ENCODE results near the gene PAQR3.
"Not testable (repeated sequence)": the region's sequence is repeated elsewhere in the genome, so short reads cannot be mapped to it uniquely, and the experiment has no call there.

Gene PAQR3

GRCh38 chr4:78945651-78946179, 6.5 kb upstream of the PAQR3 start:
- no peak overlapping the region for H3K27ac Mint-ChIP-seq
- no peaks in the 10 kb centered on the region for H3K4me1 Mint-ChIP-seq
- H3K27me3 Mint-ChIP-seq: peaks cover 7 to 8% of the 10 kb centered on the region in 2 donors
- ATAC-seq (replicated peaks) (no peak), DNase-seq (no peak)
- H3K4me3 Mint-ChIP-seq: no peak overlapping the region
- H3K36me3 Mint-ChIP-seq: no peaks in the 10 kb centered on the region
- no peaks in the 10 kb centered on the region for H3K9me3 Mint-ChIP-seq

GRCh38 chr4:78944381-78944780, 5.1 kb upstream of the PAQR3 start:
- H3K4me3 Mint-ChIP-seq: no peak overlapping the region
- H3K36me3 Mint-ChIP-seq: no peaks in the 10 kb centered on the region
- H3K9me3 Mint-ChIP-seq: no peaks in the 10 kb centered on the region
- peaks cover 7 to 8% of the 10 kb centered on the region in 2 donors for H3K27me3 Mint-ChIP-seq
- ATAC-seq (replicated peaks) (no peak), DNase-seq (no peak)
- H3K4me1 Mint-ChIP-seq: peaks cover 0 to 3% of the 10 kb centered on the region in 2 donors
- no peak overlapping the region for H3K27ac Mint-ChIP-seq

- no peaks in the 10 kb centered on the region for H3K36me3 Mint-ChIP-seq
- H3K4me3 Mint-ChIP-seq: no peak overlapping the region
- H3K27ac Mint-ChIP-seq: no peak overlapping the region
- no peaks in the 10 kb centered on the region for H3K9me3 Mint-ChIP-seq
- no peak for ATAC-seq (replicated peaks)
- peaks cover 6 to 14% of the 10 kb centered on the region in 2 donors for H3K4me1 Mint-ChIP-seq
- no peaks in the 10 kb centered on the region for H3K27me3 Mint-ChIP-seq
- DNase-seq: no peak
These were observed 1.5 kb upstream of the PAQR3 start for GRCh38 chr4:78940752-78941151.

GRCh38 chr4:78939667-78940008, 400 bp upstream of the PAQR3 start:
- H3K4me1 Mint-ChIP-seq: peaks cover 6 to 14% of the 10 kb centered on the region in 2 donors
- H3K9me3 Mint-ChIP-seq: no peaks in the 10 kb centered on the region
- no peaks in the 10 kb centered on the region for H3K27me3 Mint-ChIP-seq
- H3K36me3 Mint-ChIP-seq: no peaks in the 10 kb centered on the region
- H3K4me3 Mint-ChIP-seq: peak overlapping the region; percentile 79 to 98
- ATAC-seq (replicated peaks): peak in 1 of 2 donors; percentile 19
- no peak for DNase-seq
- H3K27ac Mint-ChIP-seq: peak overlapping the region; percentile 48

GRCh38 chr4:78938474-78938867, 767 bp downstream of the PAQR3 start:
- peak overlapping the region; percentile 98 for H3K4me3 Mint-ChIP-seq
- H3K4me1 Mint-ChIP-seq: peaks cover 6 to 14% of the 10 kb centered on the region in 2 donors
- no peaks in the 10 kb centered on the region for H3K9me3 Mint-ChIP-seq
- ATAC-seq (replicated peaks) (peak in 1 of 2 donors; percentile 1), DNase-seq (no peak)
- no peaks in the 10 kb centered on the region for H3K27me3 Mint-ChIP-seq
- peaks cover 2 to 6% of the 10 kb centered on the region in 2 donors for H3K36me3 Mint-ChIP-seq
- H3K27ac Mint-ChIP-seq: peak overlapping the region; percentile 93

GRCh38 chr4:78937837-78938236, 1.4 kb downstream of the PAQR3 start:
- Mint-ChIP-seq H3K4me3 (no peak overlapping the region), H3K4me1 (peaks cover 6 to 14% of the 10 kb centered on the region in 2 donors), H3K27ac (no peak overlapping the region), H3K27me3 (no peaks in the 10 kb centered on the region), H3K36me3 (peaks cover 2 to 6% of the 10 kb centered on the region in 2 donors), H3K9me3 (no peaks in the 10 kb centered on the region)
- DNase-seq (no peak), ATAC-seq (replicated peaks) (no peak)

GRCh38 chr4:78936989-78937388, 2.2 kb downstream of the PAQR3 start:
- H3K27ac Mint-ChIP-seq: no peak overlapping the region

GRCh38 chr4:78930016-78930629, 9.1 kb downstream of the PAQR3 start:
- Mint-ChIP-seq H3K27me3 (no peaks in the 10 kb centered on the region), H3K9me3 (no peaks in the 10 kb centered on the region), H3K27ac (no peak overlapping the region), H3K4me1 (no peaks in the 10 kb centered on the region), H3K4me3 (no peak overlapping the region), H3K36me3 (peaks cover 24 to 39% of the 10 kb centered on the region in 2 donors)
- ATAC-seq (replicated peaks) (no peak), DNase-seq (no peak)

More at GRCh38 chr4:78936989-78937388, 2.2 kb downstream of the PAQR3 start:
- Mint-ChIP-seq H3K36me3 (peaks cover 5 to 6% of the 10 kb centered on the region in 2 donors), H3K4me1 (peaks cover 6 to 14% of the 10 kb centered on the region in 2 donors), H3K27me3 (no peaks in the 10 kb centered on the region), H3K4me3 (no peak overlapping the region), H3K9me3 (no peaks in the 10 kb centered on the region)
- DNase-seq (no peak), ATAC-seq (replicated peaks) (no peak)

- no peak for DNase-seq
- no peak for ATAC-seq (replicated peaks)
- Mint-ChIP-seq H3K4me1 (peaks cover 0 to 1% of the 10 kb centered on the region in 2 donors), H3K27ac (no peak overlapping the region), H3K27me3 (no peaks in the 10 kb centered on the region), H3K9me3 (no peaks in the 10 kb centered on the region), H3K36me3 (peaks cover 22 to 33% of the 10 kb centered on the region in 2 donors), H3K4me3 (no peak overlapping the region)
These were observed 10.4 kb downstream of the PAQR3 start for GRCh38 chr4:78928835-78929234.

- Mint-ChIP-seq H3K4me3 (no peak overlapping the region), H3K27me3 (no peaks in the 10 kb centered on the region), H3K36me3 (peaks cover 25 to 33% of the 10 kb centered on the region in 2 donors), H3K4me1 (peaks cover 0 to 6% of the 10 kb centered on the region in 2 donors), H3K9me3 (no peaks in the 10 kb centered on the region), H3K27ac (no peak overlapping the region)
- DNase-seq (no peak), ATAC-seq (replicated peaks) (no peak)
These were observed 12.4 kb downstream of the PAQR3 start for GRCh38 chr4:78926826-78927225.

GRCh38 chr4:78923464-78924312, 15.6 kb downstream of the PAQR3 start:
- Mint-ChIP-seq H3K9me3 (no peaks in the 10 kb centered on the region), H3K27ac (no peak overlapping the region), H3K27me3 (no peaks in the 10 kb centered on the region), H3K4me3 (no peak overlapping the region), H3K4me1 (peaks cover 0 to 6% of the 10 kb centered on the region in 2 donors), H3K36me3 (peaks cover 16 to 19% of the 10 kb centered on the region in 2 donors)
- ATAC-seq (replicated peaks): no peak
- DNase-seq: no peak

- no peaks in the 10 kb centered on the region for H3K9me3 Mint-ChIP-seq
- DNase-seq (no peak), ATAC-seq (replicated peaks) (no peak)
- H3K27me3 Mint-ChIP-seq: no peaks in the 10 kb centered on the region
- H3K27ac Mint-ChIP-seq: no peak overlapping the region
- H3K4me1 Mint-ChIP-seq: peaks cover 0 to 6% of the 10 kb centered on the region in 2 donors
- H3K36me3 Mint-ChIP-seq: peaks cover 13 to 15% of the 10 kb centered on the region in 2 donors
- no peak overlapping the region for H3K4me3 Mint-ChIP-seq
These were observed 17.0 kb downstream of the PAQR3 start for GRCh38 chr4:78922207-78922606.

- Mint-ChIP-seq H3K27me3 (no peaks in the 10 kb centered on the region), H3K9me3 (no peaks in the 10 kb centered on the region), H3K4me1 (peaks cover 0 to 2% of the 10 kb centered on the region in 2 donors), H3K27ac (no peak overlapping the region), H3K4me3 (no peak overlapping the region), H3K36me3 (peaks cover 29 to 50% of the 10 kb centered on the region in 2 donors)
- ATAC-seq (replicated peaks): no peak
- DNase-seq: no peak
These were observed 28.6 kb downstream of the PAQR3 start for GRCh38 chr4:78910612-78911011.

- not testable (repeated sequence) for H3K27ac Mint-ChIP-seq; ATAC-seq (replicated peaks); H3K27me3 Mint-ChIP-seq; H3K4me1 Mint-ChIP-seq; H3K4me3 Mint-ChIP-seq; DNase-seq; H3K9me3 Mint-ChIP-seq
- peaks cover 27 to 46% of the 10 kb centered on the region in 2 donors for H3K36me3 Mint-ChIP-seq
These were observed 30.3 kb downstream of the PAQR3 start for GRCh38 chr4:78908974-78909373.

- H3K4me3 Mint-ChIP-seq: no peak overlapping the region
- no peaks in the 10 kb centered on the region for H3K9me3 Mint-ChIP-seq
- no peak overlapping the region for H3K27ac Mint-ChIP-seq
- H3K27me3 Mint-ChIP-seq: no peaks in the 10 kb centered on the region
- H3K4me1 Mint-ChIP-seq: peaks cover 0 to 2% of the 10 kb centered on the region in 2 donors
- no peak for ATAC-seq (replicated peaks)
- H3K36me3 Mint-ChIP-seq: peaks cover 27 to 50% of the 10 kb centered on the region in 2 donors
- DNase-seq: no peak
These were observed 31.6 kb downstream of the PAQR3 start for GRCh38 chr4:78907638-78908037.
